ENCODE results near the gene FKBP1A. TPM values are rescaled to one million over a fixed set of nuclear protein-coding genes. Genes with fewer than 3 reads are reported as not detected.
A peak's percentile ranks its signal among the peaks of the same experiment; 100 is the strongest.

FKBP1A gene
- total and polyA plus RNA-seq, 10 of the 15 experiments (the other 5 are each of a cell fraction or from before 2014, with no cell fraction given): 103 to 687 (median 254) TPM

GRCh38 chr20:1376408-1377270, 16.2 kb downstream of the FKBP1A start:
- ChIA-PET SMC1A (ENCODE audit: uncharacterized antibody, unreplicated experiment) (interaction anchor here (0.8 to 3.9 kb wide), 9 partner anchors 9 to 268 kb away, joined by 3 to 34 read pairs (median 4); partner anchors contain the start of genes FKBP1A and SDCBP2), POLR2A (interaction anchor here (0.5 to 4.1 kb wide), 9 partner anchors 11 to 358 kb away, joined by 3 to 46 read pairs (median 6); no protein-coding TSS in a partner anchor), CTCF (interaction anchor here (0.8 to 2.5 kb wide), 8 partner anchors 10 to 127 kb away, joined by 3 to 15 read pairs (median 5); no protein-coding TSS in a partner anchor), RAD21 (ENCODE audit: unreplicated experiment) (interaction anchor here (0.7 to 2.7 kb wide), 10 partner anchors 10 to 51 kb away, joined by 3 to 28 read pairs (median 3); partner anchors contain the start of genes FKBP1A and SDCBP2)
- peaks cover 5% of the 10 kb centered on the region; the same call in 1 of the 2 replicates for H4K20me1 ChIP-seq (ENCODE audit: control insufficient read depth, insufficient read depth)
- peak overlapping the region; percentile 87 for H3K4me2 ChIP-seq (ENCODE audit: control insufficient read depth, insufficient read depth)
- no peaks in the 10 kb centered on the region for H3K9me3 ChIP-seq (replicated peaks; ENCODE audit: control insufficient read depth, insufficient read depth, low read length)
- intact Hi-C loops (cut with micrococcal nuclease; ENCODE audit: unreplicated experiment): loop anchor here (2.0 kb wide), 1 partner anchor 52 kb away; no protein-coding TSS in a partner anchor
- H3K27me3 ChIP-seq (replicated peaks in 1 of 2; ENCODE audit: control insufficient read depth in 2 of 2, insufficient read depth in 2 of 2, low read length in 1 of 2): no peaks in the 10 kb centered on the region
- in situ Hi-C loops (cut with MboI): no loop called here
- FAIRE-seq (no peak), DNase-seq (ENCODE audit: low read depth, low spot score) (no peak), ATAC-seq (peak; percentile 68)
- peak overlapping the region; percentile 85 for H3K27ac ChIP-seq (ENCODE audit: control insufficient read depth, insufficient read depth)
- peaks cover 35% of the 10 kb centered on the region for H3K4me1 ChIP-seq (ENCODE audit: control insufficient read depth, insufficient read depth, low read length)
- peaks cover 70% of the 10 kb centered on the region for H3K79me2 ChIP-seq (ENCODE audit: control insufficient read depth, insufficient read depth, low read length)
- H3K36me3 ChIP-seq (ENCODE audit: control insufficient read depth in 2 of 2, insufficient read depth in 2 of 2, low read length in 1 of 2): peaks cover 8 to 25% of the 10 kb centered on the region in 2 experiments
- peak; percentile 6 for TF ChIP-seq MEF2B (IDR thresholded peaks at IDR 0.05; ENCODE audit: partially characterized antibody, poor library complexity, severe bottlenecking)
- TF ChIP-seq PAX8 (IDR thresholded peaks at IDR 0.05): no peak
- peak; percentile 95 for TF ChIP-seq SPI1 (IDR thresholded peaks at IDR 0.05; ENCODE audit: borderline replicate concordance, insufficient read depth, low read depth, low read length)
- peak; percentile 85 for TF ChIP-seq IKZF2 (IDR thresholded peaks at IDR 0.05)
- TF ChIP-seq IKZF1 (conservative IDR thresholded peaks at IDR 0.05): peak; percentile 57
- TF ChIP-seq ZNF274 (IDR thresholded peaks at IDR 0.05; ENCODE audit: insufficient read depth, insufficient read length): no peak
- peak; percentile 13; the same call in 1 of the 2 replicates for TF ChIP-seq ATF2 (IDR thresholded peaks at IDR 0.05; ENCODE audit: low read length)
- no peak for TF ChIP-seq RB1 (IDR thresholded peaks at IDR 0.05; ENCODE audit: borderline replicate concordance)
- peak; percentile 86 for TF ChIP-seq MLLT1 (IDR thresholded peaks at IDR 0.05)
- TF ChIP-seq RFX5 (IDR thresholded peaks at IDR 0.05; ENCODE audit: low read depth, low read length): no peak
- peak; percentile 66 for TF ChIP-seq EED (IDR thresholded peaks at IDR 0.05; ENCODE audit: low read depth)
- no peak for TF ChIP-seq CREB1 (IDR thresholded peaks at IDR 0.05; ENCODE audit: low read depth)
- TF ChIP-seq RELB (IDR thresholded peaks at IDR 0.05; ENCODE audit: low read depth): peak; percentile 91
- no peak for TF ChIP-seq EGR1 (IDR thresholded peaks at IDR 0.05; ENCODE audit: borderline replicate concordance in 1 of 2, low read depth in 2 of 2, low read length in 2 of 2)
- peak; percentile 42; the same call in 1 of the 2 replicates for TF ChIP-seq SMARCA5 (IDR thresholded peaks at IDR 0.05)
- TF ChIP-seq RELA (IDR thresholded peaks at IDR 0.05; ENCODE audit: borderline replicate concordance, partially characterized antibody): peak; percentile 38
- TF ChIP-seq RBBP5 (conservative IDR thresholded peaks at IDR 0.05): no peak
- TF ChIP-seq ZNF24 (IDR thresholded peaks at IDR 0.05): peak; percentile 95
- H3K9ac ChIP-seq (ENCODE audit: control insufficient read depth, insufficient read depth, low read length): peak overlapping the region; percentile 47; the same call in 1 of the 2 replicates
- no TSS peak for BruUV-seq (replicated peaks)
- 1% methylated on average over 7 of the region's 7 CpGs for WGBS (ENCODE audit: insufficient coverage, insufficient replicate concordance, low lambda C conversion rate, missing lambda C conversion rate)
- H3K4me3 ChIP-seq: peak overlapping the region; percentile 57
- no peak overlapping the region for H2AFZ ChIP-seq (ENCODE audit: control insufficient read depth, low read depth, low read length)

Data from GM12878 (cell line).